ENCODE measurements around the gene TAS2R9.
"Not testable (repeated sequence)": the region's sequence is repeated elsewhere in the genome, so short reads cannot be mapped to it uniquely, and the experiment has no call there.

The TAS2R9 gene, protein sequence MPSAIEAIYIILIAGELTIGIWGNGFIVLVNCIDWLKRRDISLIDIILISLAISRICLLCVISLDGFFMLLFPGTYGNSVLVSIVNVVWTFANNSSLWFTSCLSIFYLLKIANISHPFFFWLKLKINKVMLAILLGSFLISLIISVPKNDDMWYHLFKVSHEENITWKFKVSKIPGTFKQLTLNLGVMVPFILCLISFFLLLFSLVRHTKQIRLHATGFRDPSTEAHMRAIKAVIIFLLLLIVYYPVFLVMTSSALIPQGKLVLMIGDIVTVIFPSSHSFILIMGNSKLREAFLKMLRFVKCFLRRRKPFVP

DNA sequence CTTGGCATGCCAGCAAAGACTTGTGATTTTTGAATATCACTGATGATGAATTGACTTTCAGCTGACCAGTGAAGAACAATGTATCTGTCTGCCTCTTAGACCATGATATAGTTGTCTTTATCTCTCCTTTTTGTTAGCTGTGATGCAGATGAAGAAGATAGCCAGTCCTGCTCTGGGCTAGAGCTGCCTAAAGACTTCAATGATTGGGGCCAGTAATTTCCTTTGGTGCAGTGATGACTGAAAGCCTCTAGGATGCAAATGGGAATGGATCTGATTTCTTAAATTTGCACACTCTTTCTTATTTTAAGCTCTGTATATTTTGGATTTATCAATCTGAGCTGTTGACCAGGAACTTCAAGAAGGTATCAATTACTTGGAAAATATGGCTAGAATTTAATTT is at the start of gene TAS2R9:
Gene TAS2R9, minus strand, starts transcription at position 101 of the 400 bp plus-strand sequence. Its CDS starts 93 bp downstream, at position 8.
- in situ Hi-C loops (cut with HindIII; ENCODE audit: low sequenced_read_pairs), result no loop called here

DNA sequence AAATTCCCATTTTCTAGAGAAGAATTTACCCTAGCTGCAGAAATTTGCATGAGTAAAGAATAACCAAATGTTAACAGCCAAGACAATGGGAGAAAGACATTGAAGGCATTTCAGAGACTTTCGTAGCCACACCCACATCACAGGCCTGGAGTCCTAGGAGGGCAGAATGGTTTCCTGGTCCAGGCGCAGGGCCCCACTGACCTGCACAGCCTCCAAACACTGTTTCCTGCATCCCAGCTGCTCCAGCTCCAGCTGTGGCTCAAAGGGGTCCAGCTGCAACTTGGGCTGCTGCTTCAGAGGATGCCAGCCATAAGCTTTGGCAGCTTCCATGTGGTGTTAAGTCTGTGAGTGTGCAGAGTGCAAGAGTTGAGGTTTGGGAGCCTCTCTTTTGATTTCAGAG is 45.8 kb upstream of the TAS2R9 start:
- in situ Hi-C loops (cut with HindIII; ENCODE audit: low sequenced_read_pairs), result no loop called here

DNA sequence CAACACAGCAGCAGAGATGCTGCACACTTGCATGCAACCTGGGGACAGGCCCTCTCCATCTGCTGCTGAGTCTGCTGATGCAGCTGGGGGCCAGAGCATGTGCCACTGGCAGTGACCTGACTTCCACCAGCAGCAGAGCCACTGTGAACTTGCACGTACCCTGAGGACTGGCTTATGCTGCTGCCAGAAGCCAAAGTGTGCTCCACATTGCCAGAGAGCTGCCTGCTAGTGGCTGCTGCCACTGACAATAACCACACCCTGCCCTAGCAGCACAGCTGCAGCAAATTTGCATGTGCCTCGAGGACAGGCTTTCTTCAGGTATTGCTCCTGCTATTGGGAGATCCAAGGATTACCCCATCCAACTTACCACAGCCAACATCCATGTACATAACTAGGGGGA is 43.8 kb upstream of the TAS2R9 start:
- in situ Hi-C loops (cut with HindIII; ENCODE audit: low sequenced_read_pairs), result no loop called here

DNA sequence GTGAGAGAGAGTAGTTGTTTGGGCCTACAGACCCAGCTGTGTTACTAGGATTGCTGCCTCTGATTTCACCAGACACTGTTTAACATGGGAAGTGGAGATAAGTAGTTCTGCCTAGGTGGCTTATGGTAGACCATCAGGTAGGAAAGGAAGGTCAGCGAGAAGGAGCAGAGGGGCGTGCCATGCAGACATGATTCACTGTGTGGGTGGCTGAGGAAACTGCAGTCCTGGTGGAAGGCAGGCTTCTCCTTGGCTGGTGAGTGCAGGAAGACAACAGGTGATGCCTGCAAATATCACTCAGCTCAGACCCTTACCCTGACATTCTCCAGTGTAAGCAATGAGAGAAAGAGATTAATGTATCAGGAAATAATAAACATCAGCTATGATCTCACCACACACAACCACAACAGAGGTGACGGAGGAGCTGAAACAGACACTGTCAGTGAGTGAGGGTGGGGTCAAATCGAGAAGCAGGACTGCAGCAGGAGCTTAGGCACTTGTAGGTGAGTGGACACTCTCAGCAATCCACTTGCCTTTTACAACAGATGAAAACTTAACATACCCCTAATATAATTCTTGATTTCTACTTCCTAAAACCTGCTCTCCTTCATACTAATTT is 41.4 kb upstream of the TAS2R9 start:
- in situ Hi-C loops (cut with HindIII; ENCODE audit: low sequenced_read_pairs), result no loop called here

DNA sequence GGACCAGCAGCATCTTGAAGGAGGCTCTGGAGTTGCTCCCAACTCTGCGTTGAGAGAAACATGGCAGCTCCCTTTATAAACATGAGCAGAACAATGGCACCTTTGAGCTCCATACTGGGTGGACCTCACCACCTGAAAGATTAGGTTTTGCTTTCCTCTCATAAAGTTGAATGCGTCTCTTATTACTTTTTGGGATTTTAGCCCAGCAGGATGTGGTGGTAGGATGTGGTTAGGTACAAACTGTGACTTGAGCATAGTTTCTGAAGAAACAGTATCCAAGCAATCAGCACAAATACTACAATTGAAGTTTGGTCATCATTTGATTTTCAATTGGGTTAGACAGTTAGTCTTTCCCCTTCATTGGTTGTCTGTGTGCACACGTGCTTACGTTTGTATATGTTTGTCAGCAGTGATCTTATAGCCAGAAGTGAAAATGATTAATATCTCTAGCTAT is 39.5 kb upstream of the TAS2R9 start, which contains the start of gene PRR4:
Gene PRR4, minus strand, starts transcription at position 51 of the 454 bp plus-strand sequence. Its CDS starts 38 bp downstream, at position 13.
- in situ Hi-C loops (cut with HindIII; ENCODE audit: low sequenced_read_pairs), result no loop called here

DNA sequence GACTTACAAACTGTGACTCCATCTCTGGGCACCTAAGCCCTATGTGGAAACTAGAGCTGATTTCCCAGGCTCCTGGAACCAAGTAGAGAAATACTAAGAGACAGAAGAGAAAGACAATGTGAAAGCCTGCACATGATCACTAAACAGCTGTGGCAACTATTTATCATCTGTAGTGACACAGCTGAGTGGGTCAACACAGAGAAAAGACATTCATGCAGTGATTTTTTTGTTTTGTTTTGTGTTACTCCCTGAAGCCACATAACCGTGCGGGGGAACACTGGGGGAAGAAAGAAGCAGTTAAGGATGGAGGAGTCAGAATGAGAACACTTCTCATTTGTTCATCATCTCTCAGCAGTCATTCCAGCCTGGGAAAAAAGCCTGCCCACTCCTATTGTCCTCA is 37.8 kb upstream of the TAS2R9 start:
- in situ Hi-C loops (cut with HindIII; ENCODE audit: low sequenced_read_pairs), result no loop called here

DNA sequence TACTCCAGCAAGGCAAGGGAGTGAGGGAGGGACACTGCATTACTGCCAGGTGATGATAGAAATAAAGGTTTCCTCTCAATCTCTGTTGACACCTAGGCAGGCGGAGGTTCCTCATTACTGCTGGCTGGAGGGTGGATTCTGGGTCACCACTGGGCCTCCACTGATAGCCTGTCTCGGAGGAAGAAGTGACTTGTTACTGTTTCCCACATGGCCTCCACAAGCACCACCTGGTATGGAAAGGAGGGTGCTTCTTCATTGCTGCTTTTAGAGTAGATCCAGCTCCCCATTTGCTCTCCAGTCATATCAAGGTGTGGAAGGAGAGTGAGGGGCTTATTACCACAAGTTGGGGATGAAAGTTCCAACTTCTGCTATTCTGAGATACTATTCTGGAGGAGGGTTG is 32.9 kb upstream of the TAS2R9 start:
- in situ Hi-C loops (cut with HindIII; ENCODE audit: low sequenced_read_pairs), result no loop called here

DNA sequence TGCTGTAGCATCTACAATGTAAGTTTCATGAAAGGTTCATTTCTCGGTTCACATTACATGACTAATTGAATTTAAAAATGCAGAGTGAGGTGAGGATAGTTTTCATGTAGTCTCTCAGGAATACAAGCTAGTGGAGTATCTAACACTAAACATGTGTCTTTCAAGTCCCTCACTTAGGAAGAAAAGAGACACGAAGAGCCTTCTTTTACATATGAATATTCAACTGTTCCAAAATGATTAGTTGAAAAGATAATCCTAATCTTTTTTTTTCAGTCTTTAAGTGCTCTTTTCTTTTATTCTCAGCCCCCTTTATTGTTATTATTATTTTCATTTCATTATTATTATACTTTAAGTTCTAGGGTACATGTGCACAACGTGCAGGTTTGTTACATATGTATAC is 28.5 kb upstream of the TAS2R9 start:
- in situ Hi-C loops (cut with HindIII; ENCODE audit: low sequenced_read_pairs), result no loop called here

DNA sequence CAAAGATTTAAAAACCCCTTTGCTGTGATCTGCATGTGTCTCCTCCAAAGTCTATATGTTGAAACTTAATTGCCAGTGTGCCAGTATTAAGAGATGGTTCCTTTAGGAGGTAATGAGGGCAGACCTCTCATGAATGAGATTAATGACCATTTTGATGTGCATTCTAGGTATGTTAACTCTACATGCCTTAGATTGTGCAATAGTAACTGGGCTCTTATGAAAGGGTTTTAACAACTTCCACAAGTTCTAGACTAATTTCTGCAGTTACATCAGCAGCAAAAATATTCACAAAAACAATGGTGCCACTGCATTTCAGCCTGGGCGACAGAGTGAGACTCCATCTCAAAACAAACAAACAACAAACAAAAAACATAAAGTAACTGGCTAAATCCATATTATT is 20.0 kb upstream of the TAS2R9 start:
- in situ Hi-C loops (cut with HindIII; ENCODE audit: low sequenced_read_pairs), result no loop called here

DNA sequence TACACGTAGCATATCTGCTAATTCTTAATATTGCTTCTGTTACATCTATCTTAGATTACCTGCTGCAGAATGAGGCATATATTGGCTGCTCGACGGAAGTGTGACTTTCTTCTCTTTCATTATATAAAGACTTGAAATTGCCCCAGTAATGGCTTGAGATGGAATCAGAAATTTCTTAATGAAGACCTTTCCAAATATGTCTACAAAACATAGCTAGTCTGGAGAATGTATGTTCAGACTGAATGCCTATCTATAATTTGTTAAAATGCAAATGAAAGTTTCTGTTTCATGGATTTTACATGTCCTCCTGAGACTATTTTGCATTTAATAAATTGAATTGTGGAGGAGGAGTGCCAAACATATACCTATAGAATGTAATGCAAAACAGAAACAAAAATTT is 16.3 kb upstream of the TAS2R9 start, which contains the start of gene TAS2R10:
Gene TAS2R10, minus strand, starts transcription at position 101 of the 400 bp plus-strand sequence. Its CDS starts 89 bp downstream, at position 12.
- in situ Hi-C loops (cut with HindIII; ENCODE audit: low sequenced_read_pairs), result no loop called here

DNA sequence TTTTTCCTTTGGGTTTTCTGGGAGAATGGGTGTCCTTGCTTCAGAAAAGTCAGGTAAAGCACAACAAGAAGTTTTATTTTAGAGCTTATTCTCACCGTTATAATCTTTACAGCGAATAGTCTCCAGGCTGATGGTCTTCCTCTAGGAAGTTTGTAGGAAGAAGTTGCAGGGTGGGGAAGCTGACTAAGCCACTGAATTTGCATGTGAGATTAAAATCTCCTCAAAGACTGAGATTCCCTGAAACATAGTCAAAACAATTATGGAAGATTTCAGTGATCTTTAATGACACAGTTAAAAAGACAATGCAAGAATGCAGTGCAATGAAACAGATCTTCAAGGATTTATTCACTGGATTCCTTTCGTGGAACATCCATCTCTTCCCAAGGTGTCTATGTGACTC is 15.0 kb upstream of the TAS2R9 start:
- in situ Hi-C loops (cut with HindIII; ENCODE audit: low sequenced_read_pairs), result no loop called here

DNA sequence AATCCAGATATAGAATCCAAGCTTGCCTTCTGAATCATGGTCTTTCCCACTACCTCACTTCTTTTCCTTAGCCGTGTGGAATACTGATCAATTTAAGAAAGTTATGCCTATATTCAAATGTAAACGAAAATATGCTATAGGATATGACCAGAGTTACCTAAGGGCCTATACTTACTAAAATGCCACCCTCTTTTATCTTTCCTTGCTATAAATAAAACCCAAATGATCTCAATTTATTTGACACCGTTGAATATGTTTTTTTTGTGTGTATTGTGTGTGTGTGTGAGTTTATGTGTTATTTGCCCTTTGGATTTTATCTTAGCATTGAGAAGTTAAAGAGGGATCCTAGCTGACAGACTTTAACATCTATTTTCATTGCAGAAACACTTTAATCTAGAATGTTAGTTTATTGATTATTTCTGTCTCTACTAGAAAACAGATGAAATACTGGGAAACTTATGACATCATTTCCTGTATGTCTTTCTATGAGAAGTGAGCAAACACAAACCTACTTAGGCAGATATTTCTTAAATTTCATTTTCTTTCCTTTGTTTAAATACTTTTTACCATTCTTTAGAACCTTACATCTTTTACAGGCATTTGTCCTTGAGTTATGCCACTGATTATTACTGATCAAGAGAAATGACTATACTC is 2.0 kb upstream of the TAS2R9 start:
- in situ Hi-C loops (cut with HindIII; ENCODE audit: low sequenced_read_pairs), result no loop called here

DNA sequence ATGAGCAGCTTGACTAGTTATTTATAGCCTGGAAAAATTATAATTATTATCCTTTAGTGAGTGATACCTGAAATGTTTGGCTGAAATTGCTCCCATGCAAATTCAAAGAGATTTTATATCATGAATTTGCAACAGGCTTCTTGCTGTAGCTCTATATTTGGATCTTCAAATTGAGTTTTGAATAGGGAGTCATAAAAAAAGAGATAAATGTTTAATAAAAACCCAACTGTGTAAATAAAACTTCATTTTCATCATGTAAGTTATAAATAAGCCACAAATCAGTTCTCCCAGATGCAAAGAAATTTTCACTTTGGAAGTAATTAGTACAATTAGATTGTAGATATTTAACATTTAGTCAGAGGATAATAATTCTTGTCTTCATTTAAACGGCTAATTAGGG is 2.8 kb downstream of the TAS2R9 start, which contains the start of gene TAS2R8:
Gene TAS2R8, minus strand, starts transcription at position 101 of the 400 bp plus-strand sequence. CDS start 306 bp downstream, outside the sequence.
- in situ Hi-C loops (cut with HindIII; ENCODE audit: low sequenced_read_pairs), result no loop called here

DNA sequence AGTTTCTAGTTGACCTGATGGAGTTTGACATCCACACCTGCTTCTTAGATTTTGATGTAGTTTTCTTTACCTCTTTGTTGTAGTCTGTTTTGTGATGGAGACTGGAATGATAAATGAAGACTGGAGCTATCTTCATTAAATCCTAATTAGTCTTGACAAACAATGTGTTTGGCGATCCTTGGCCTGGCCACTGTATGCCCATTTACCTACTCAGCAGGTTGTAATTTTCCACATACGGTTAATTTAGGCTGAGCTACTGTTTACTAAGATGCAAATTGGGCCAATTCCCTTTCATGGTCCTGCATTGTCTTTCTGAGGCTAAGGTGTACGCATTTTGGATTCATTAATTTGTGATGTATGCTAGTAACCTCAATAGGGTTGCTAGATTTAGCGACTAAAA is 7.4 kb downstream of the TAS2R9 start, which contains the start of gene TAS2R7:
Gene TAS2R7, minus strand, starts transcription at position 41 of the 400 bp plus-strand sequence. CDS start 57 bp downstream, outside the sequence.
- in situ Hi-C loops (cut with HindIII; ENCODE audit: low sequenced_read_pairs), result no loop called here

DNA sequence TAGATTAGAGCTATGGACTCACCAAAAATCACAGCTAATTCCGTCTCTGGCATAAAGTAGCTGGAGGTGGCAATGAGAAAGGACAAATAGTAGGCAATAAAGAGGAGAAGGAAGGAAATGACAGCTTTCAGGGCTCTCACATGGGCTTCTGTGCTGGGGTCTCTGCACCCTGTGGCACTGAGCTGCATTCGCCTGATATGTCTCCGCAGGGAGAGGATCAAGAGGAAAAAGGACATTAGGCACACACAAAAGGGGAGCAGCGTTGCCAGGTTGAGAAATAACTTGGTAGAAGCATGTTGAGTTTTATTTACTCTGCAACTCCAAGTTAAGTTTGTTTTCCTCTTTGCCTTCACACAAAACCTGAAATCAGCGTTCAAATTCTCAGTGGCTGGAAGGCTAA is 8.2 kb downstream of the TAS2R9 start:
- in situ Hi-C loops (cut with HindIII; ENCODE audit: low sequenced_read_pairs), result no loop called here

DNA sequence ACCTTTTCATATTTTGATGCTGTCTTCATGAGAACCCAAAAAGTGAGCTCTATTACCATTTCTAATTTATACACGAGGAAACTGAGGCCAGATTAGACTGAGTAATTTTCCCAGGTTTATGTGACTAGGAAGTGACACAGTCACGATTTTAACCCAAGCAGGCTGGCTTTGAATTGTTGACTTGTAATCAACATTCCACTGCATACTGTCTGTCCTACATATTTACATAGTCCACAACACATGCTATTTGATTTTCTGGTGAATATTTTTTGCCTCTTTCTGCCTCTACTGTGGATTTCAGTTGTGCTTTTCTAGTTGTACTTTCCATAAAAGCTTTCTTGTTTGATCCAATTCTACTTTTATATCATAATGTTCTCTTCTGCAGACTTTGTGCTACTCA is 15.7 kb downstream of the TAS2R9 start:
- in situ Hi-C loops (cut with HindIII; ENCODE audit: low sequenced_read_pairs), result no loop called here

DNA sequence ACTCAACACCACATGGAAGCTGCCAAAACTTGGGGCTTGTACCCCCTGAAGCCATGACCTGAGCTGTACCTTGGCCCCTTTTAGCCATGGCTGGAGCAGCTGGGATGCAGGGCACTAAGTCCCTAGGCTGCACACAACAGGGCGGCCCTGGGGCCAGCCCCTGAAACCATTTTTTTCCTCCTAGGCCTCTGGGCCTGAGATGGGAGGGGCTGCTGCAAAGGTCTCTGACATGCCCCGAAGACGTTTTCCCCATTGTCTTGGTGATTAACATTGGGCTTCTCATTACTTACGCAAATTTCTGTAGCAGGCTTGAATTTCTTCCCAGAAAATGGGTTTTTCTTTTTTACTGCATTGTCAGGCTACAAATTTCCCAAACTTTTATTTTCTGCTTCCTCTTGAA is 18.2 kb downstream of the TAS2R9 start:
- in situ Hi-C loops (cut with HindIII; ENCODE audit: low sequenced_read_pairs), result not testable (repeated sequence)

DNA sequence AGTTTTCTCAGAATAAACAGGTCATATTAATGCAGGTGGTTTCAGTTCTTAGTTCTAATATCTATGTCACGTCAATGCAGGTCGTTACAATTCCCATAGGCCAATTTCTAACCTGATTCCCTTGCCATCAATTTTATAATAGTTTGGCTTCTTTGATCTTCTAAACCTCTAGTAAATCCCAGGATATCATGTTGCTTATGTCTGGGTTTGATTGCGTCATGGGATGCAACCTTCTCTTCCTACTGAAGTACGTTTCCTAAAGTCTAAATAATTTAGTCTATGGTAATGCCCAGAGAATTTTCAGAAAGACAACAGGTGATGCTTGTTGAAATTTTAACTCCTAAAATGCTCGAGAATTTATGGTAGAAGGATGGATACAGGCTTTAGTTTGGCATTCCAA is 26.7 kb downstream of the TAS2R9 start:
- in situ Hi-C loops (cut with HindIII; ENCODE audit: low sequenced_read_pairs), result no loop called here

DNA sequence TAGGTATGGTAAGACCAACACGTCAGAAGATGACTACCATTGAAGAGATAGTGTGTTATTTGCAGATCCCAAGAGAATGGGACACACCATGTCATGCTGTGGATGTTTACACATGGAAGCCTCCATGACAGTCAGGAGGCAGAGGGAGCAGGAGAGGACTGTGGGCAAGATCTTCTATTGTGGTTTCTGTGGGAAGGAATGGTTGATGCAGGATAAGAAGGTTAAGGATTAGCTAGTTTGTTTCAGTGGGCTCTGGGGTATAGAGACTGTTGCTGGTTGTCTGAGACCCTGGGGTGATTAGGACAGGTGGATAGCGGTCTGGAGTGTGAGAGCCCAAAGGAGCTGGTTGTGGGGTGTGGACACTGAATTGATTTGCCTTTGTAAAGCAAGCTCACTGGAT is 30.9 kb downstream of the TAS2R9 start:
- in situ Hi-C loops (cut with HindIII; ENCODE audit: low sequenced_read_pairs), result no loop called here

DNA sequence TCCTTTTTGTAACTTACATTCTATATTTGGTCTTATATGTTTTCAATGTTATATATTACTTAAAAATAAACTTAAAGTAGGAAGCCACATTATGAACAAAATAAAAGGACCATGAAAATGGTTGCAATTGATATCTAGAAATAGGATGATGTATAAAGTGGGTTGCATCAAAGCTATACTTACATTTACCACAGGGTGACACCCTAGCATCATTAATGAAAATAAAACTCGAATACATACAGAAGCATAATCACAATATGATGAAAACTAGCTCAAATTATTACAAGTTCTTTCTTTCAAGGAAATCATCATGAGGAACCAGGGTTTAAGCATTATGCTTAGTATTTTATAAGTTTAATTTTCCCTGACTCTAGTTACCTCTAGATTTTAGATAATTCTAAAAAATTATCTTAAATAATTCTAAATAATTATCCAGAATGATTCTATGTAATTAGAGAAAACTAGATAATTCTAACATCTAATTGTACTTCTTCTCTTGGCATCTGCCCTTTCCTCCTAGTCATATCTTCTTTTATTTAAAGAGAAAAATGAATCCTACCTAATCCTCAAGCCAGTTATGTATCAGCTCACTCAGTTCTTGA is 38.7 kb downstream of the TAS2R9 start:
- in situ Hi-C loops (cut with HindIII; ENCODE audit: low sequenced_read_pairs), result no loop called here

DNA sequence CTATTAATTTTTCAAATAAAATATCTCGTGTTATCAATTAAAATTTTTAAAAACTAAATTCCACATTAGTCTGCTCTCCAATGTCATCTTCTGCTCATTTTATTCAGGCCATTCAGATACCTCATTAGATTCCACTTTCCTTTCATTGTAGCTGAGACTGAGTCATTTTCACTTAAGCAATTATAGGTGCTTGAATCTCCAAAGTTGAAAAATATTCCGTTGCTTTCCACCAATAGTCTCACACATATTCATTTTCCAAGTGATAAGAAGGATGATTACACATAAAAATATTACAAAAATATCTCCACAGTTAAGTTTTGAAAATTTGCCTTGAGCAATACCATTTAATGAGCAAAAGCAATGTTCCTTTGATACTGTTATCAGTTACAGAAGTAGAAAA is 50.3 kb downstream of the TAS2R9 start:
- in situ Hi-C loops (cut with HindIII; ENCODE audit: low sequenced_read_pairs), result no loop called here

Measured in DLD1 (cell line).